ENCODE results near the gene COPS7A.

COPS7A gene

DNA sequence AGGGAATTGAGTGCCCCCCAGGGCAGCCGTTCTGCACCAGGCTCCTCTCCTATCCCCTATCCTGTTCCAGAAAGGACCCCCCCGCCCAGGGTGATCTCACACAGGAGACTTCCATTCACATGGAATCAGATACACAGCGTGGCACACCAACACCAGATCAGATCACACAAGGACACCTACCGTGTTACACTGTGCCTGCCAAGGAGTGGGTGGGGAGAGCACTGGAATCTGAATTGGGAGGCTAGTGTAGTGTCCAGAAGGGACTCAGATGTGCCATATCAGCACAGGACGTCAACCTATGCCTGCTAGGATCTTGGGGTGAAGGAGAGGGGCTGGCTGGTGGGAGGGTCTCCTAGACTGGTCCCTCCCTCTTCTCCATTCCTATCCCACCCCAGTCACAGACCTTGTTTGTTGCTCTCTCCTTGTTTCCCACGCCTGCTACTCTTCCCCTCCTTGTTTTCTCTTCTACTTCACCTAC lies 44.6 kb downstream of the COPS7A start (continued):
- TF ChIP-seq, protein P1, sequence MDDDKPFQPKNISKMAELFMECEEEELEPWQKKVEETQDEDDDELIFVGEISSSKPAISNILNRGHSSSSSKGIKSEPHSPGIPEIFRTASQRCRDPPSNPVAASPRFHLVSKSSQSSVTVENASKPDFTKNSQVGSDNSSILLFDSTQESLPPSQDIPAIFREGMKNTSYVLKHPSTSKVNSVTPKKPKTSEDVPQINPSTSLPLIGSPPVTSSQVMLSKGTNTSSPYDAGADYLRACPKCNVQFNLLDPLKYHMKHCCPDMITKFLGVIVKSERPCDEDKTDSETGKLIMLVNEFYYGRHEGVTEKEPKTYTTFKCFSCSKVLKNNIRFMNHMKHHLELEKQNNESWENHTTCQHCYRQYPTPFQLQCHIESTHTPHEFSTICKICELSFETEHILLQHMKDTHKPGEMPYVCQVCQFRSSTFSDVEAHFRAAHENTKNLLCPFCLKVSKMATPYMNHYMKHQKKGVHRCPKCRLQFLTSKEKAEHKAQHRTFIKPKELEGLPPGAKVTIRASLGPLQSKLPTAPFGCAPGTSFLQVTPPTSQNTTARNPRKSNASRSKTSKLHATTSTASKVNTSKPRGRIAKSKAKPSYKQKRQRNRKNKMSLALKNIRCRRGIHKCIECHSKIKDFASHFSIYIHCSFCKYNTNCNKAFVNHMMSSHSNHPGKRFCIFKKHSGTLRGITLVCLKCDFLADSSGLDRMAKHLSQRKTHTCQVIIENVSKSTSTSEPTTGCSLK (tag by site-specific recombination; IDR thresholded peaks at IDR 0.05): no peak
- TF ChIP-seq MYNN (tag by site-specific recombination; IDR thresholded peaks at IDR 0.05; ENCODE audit: borderline replicate concordance) (no peak), ZEB2 (tag by site-specific recombination; IDR thresholded peaks at IDR 0.05) (no peak), ZNF501 (tag by site-specific recombination; IDR thresholded peaks at IDR 0.05) (no peak), WT1 (tag by site-specific recombination; IDR thresholded peaks at IDR 0.05) (no peak), ZNF19 (tag by site-specific recombination; IDR thresholded peaks at IDR 0.05; ENCODE audit: low read depth) (no peak), BCL11B (tag by site-specific recombination; IDR thresholded peaks at IDR 0.05; ENCODE audit: low read depth) (no peak), ZNF600 (tag by site-specific recombination; IDR thresholded peaks at IDR 0.05) (peak; percentile 88), ZNF510 (tag by site-specific recombination; IDR thresholded peaks at IDR 0.05; ENCODE audit: insufficient replicate concordance) (no peak), ZNF354C (tag by site-specific recombination; IDR thresholded peaks at IDR 0.05; ENCODE audit: borderline replicate concordance, low read depth) (no peak), ZFP3 (tag by site-specific recombination; IDR thresholded peaks at IDR 0.05; ENCODE audit: low read depth) (no peak), YY1 (tag by site-specific recombination; IDR thresholded peaks at IDR 0.05) (no peak), ZBTB17 (tag by site-specific recombination; IDR thresholded peaks at IDR 0.05) (no peak), ZNF24 (tag by site-specific recombination; IDR thresholded peaks at IDR 0.05) (no peak), ZNF654 (tag by site-specific recombination; IDR thresholded peaks at IDR 0.05; ENCODE audit: low read depth) (no peak), SP7 (tag by site-specific recombination; IDR thresholded peaks at IDR 0.05) (no peak), ZNF10 (tag by site-specific recombination; IDR thresholded peaks at IDR 0.05) (0 out of 2 replicates have a peak, but pooled peaks have one; percentile 35), ZNF664 (tag by site-specific recombination; IDR thresholded peaks at IDR 0.05) (no peak), ZNF248 (tag by site-specific recombination; IDR thresholded peaks at IDR 0.05) (no peak), ZNF529 (tag by site-specific recombination; IDR thresholded peaks at IDR 0.05; ENCODE audit: insufficient replicate concordance) (no peak), ZNF776 (tag by site-specific recombination; IDR thresholded peaks at IDR 0.05; ENCODE audit: borderline replicate concordance) (no peak), ZNF311 (tag by site-specific recombination; IDR thresholded peaks at IDR 0.05; ENCODE audit: borderline replicate concordance) (no peak), ZNF660 (tag by site-specific recombination; IDR thresholded peaks at IDR 0.05) (0 out of 2 replicates have a peak, but pooled peaks have one; percentile 26)
- TF ChIP-seq, protein P2, sequence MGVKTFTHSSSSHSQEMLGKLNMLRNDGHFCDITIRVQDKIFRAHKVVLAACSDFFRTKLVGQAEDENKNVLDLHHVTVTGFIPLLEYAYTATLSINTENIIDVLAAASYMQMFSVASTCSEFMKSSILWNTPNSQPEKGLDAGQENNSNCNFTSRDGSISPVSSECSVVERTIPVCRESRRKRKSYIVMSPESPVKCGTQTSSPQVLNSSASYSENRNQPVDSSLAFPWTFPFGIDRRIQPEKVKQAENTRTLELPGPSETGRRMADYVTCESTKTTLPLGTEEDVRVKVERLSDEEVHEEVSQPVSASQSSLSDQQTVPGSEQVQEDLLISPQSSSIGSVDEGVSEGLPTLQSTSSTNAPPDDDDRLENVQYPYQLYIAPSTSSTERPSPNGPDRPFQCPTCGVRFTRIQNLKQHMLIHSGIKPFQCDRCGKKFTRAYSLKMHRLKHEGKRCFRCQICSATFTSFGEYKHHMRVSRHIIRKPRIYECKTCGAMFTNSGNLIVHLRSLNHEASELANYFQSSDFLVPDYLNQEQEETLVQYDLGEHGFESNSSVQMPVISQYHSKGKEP (tag by site-specific recombination; IDR thresholded peaks at IDR 0.05): no peak
- TF ChIP-seq, protein P3, sequence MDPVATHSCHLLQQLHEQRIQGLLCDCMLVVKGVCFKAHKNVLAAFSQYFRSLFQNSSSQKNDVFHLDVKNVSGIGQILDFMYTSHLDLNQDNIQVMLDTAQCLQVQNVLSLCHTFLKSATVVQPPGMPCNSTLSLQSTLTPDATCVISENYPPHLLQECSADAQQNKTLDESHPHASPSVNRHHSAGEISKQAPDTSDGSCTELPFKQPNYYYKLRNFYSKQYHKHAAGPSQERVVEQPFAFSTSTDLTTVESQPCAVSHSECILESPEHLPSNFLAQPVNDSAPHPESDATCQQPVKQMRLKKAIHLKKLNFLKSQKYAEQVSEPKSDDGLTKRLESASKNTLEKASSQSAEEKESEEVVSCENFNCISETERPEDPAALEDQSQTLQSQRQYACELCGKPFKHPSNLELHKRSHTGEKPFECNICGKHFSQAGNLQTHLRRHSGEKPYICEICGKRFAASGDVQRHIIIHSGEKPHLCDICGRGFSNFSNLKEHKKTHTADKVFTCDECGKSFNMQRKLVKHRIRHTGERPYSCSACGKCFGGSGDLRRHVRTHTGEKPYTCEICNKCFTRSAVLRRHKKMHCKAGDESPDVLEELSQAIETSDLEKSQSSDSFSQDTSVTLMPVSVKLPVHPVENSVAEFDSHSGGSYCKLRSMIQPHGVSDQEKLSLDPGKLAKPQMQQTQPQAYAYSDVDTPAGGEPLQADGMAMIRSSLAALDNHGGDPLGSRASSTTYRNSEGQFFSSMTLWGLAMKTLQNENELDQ (tag by site-specific recombination; IDR thresholded peaks at IDR 0.05; ENCODE audit: low read depth): no peak
- TF ChIP-seq, protein P4, sequence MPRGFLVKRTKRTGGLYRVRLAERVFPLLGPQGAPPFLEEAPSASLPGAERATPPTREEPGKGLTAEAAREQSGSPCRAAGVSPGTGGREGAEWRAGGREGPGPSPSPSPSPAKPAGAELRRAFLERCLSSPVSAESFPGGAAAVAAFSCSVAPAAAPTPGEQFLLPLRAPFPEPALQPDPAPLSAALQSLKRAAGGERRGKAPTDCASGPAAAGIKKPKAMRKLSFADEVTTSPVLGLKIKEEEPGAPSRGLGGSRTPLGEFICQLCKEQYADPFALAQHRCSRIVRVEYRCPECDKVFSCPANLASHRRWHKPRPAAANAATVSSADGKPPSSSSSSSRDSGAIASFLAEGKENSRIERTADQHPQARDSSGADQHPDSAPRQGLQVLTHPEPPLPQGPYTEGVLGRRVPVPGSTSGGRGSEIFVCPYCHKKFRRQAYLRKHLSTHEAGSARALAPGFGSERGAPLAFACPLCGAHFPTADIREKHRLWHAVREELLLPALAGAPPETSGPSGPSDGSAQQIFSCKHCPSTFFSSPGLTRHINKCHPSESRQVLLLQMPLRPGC (tag by site-specific recombination; IDR thresholded peaks at IDR 0.05): no peak
- TF ChIP-seq, protein P5, sequence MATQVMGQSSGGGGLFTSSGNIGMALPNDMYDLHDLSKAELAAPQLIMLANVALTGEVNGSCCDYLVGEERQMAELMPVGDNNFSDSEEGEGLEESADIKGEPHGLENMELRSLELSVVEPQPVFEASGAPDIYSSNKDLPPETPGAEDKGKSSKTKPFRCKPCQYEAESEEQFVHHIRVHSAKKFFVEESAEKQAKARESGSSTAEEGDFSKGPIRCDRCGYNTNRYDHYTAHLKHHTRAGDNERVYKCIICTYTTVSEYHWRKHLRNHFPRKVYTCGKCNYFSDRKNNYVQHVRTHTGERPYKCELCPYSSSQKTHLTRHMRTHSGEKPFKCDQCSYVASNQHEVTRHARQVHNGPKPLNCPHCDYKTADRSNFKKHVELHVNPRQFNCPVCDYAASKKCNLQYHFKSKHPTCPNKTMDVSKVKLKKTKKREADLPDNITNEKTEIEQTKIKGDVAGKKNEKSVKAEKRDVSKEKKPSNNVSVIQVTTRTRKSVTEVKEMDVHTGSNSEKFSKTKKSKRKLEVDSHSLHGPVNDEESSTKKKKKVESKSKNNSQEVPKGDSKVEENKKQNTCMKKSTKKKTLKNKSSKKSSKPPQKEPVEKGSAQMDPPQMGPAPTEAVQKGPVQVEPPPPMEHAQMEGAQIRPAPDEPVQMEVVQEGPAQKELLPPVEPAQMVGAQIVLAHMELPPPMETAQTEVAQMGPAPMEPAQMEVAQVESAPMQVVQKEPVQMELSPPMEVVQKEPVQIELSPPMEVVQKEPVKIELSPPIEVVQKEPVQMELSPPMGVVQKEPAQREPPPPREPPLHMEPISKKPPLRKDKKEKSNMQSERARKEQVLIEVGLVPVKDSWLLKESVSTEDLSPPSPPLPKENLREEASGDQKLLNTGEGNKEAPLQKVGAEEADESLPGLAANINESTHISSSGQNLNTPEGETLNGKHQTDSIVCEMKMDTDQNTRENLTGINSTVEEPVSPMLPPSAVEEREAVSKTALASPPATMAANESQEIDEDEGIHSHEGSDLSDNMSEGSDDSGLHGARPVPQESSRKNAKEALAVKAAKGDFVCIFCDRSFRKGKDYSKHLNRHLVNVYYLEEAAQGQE (tag by site-specific recombination; IDR thresholded peaks at IDR 0.05): no peak
- TF ChIP-seq, protein P6, sequence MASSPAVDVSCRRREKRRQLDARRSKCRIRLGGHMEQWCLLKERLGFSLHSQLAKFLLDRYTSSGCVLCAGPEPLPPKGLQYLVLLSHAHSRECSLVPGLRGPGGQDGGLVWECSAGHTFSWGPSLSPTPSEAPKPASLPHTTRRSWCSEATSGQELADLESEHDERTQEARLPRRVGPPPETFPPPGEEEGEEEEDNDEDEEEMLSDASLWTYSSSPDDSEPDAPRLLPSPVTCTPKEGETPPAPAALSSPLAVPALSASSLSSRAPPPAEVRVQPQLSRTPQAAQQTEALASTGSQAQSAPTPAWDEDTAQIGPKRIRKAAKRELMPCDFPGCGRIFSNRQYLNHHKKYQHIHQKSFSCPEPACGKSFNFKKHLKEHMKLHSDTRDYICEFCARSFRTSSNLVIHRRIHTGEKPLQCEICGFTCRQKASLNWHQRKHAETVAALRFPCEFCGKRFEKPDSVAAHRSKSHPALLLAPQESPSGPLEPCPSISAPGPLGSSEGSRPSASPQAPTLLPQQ (tag by site-specific recombination; IDR thresholded peaks at IDR 0.05): peak; percentile 38; the same call in 1 of the 2 replicates
